Measurements from ENCODE around the gene MPDU1. TPM values are rescaled to one million over a fixed set of nuclear protein-coding genes. Genes with fewer than 3 reads are reported as not detected.

The MPDU1 gene
- total and polyA plus RNA-seq, 2 of the 13 experiments (the other 11 are each of a cell fraction or from before 2014, with no cell fraction given) = 112 to 167 TPM

DNA sequence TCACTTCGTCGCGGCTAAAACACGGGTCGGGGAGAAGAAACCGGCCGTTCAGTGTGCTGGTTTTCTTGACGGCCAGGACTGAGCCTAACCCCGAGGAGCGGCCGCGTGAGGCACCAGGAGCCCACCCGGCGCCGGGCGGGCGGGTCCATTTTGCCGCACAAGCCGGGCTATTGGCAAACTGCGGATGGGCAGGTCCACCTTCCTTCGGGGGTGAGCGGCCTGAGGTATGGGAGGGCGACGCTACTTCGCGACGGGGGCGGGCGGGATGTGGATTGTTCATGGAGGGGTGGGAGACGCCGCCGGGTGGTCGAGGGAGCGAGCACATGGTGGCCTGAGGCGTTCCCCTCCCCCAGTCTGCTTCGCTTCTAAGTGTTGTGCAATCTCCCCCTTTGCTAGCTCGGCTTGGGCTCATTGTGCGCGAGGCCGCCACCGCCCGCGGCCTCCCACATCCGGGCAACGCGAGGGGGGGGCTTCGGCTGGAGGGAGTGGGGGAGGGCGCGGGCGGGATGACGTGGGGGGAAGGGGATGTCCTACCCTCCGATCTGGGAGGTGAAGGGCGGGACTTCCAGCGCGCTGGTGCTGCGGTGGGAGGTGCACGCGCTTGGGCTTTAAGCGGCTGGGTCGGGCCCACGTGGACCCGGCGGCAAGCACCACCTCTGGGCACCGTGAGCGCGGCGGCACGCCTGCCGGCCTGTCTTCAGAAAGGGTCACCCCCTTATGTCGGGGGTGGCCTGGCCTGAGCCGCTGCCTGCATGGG, 10.2 kb upstream of the MPDU1 start (continued):
- TF ChIP-seq ZHX2 (IDR thresholded peaks at IDR 0.05; ENCODE audit: low read depth) (peak; percentile 48; the same call in 1 of the 2 replicates), ZHX2 (CRISPR knock-in tag; IDR thresholded peaks at IDR 0.05; ENCODE audit: borderline replicate concordance) (peak; percentile 76; the same call in 1 of the 2 replicates), SUZ12 (IDR thresholded peaks at IDR 0.05; ENCODE audit: low read depth, low read length) (no peak), ZNF629 (CRISPR knock-in tag; conservative IDR thresholded peaks at IDR 0.05) (no peak), ZNF407 (CRISPR knock-in tag; IDR thresholded peaks at IDR 0.05; ENCODE audit: not compliant biosample characterization) (no peak), ZNF430 (CRISPR knock-in tag; IDR thresholded peaks at IDR 0.05) (no peak), NFKB2 (CRISPR knock-in tag; IDR thresholded peaks at IDR 0.05; ENCODE audit: borderline replicate concordance) (peak; percentile 47; the same call in 1 of the 2 replicates), ZMYM2 (CRISPR knock-in tag; IDR thresholded peaks at IDR 0.05) (no peak), PHF5A (CRISPR knock-in tag; IDR thresholded peaks at IDR 0.05; ENCODE audit: low read depth, unreplicated experiment) (no peak), ZNF878 (CRISPR knock-in tag; IDR thresholded peaks at IDR 0.05) (peak; percentile 23; the same call in 1 of the 2 replicates), ATRX (CRISPR knock-in tag; IDR thresholded peaks at IDR 0.05; ENCODE audit: borderline replicate concordance) (no peak), NR2F6 (IDR thresholded peaks at IDR 0.05) (no peak), NR2F6 (CRISPR knock-in tag; IDR thresholded peaks at IDR 0.05) (peak; percentile 25; the same call in 1 of the 2 replicates), KLF15 (CRISPR knock-in tag; IDR thresholded peaks at IDR 0.05; ENCODE audit: borderline replicate concordance) (no peak)

Measured in HepG2 (cell line).